ENCODE measurements around the gene RYR1.

- TF ChIP-seq CTCF (IDR thresholded peaks at IDR 0.05) (no peak), EZH2 (IDR thresholded peaks at IDR 0.05; ENCODE audit: borderline replicate concordance, insufficient read depth, low read depth, low read length, poor library complexity, severe bottlenecking) (no peak)
Observed at GRCh38 chr19:38417544-38418506, 15.7 kb upstream of the RYR1 start.

All from B cell (primary cell).